Measurements from ENCODE around the gene SPACA7. TPM values are rescaled to one million over a fixed set of nuclear protein-coding genes. Genes with fewer than 3 reads are reported as not detected.

SPACA7 gene
- total RNA-seq, 1 experiment from 2014 or later, result not detected

DNA sequence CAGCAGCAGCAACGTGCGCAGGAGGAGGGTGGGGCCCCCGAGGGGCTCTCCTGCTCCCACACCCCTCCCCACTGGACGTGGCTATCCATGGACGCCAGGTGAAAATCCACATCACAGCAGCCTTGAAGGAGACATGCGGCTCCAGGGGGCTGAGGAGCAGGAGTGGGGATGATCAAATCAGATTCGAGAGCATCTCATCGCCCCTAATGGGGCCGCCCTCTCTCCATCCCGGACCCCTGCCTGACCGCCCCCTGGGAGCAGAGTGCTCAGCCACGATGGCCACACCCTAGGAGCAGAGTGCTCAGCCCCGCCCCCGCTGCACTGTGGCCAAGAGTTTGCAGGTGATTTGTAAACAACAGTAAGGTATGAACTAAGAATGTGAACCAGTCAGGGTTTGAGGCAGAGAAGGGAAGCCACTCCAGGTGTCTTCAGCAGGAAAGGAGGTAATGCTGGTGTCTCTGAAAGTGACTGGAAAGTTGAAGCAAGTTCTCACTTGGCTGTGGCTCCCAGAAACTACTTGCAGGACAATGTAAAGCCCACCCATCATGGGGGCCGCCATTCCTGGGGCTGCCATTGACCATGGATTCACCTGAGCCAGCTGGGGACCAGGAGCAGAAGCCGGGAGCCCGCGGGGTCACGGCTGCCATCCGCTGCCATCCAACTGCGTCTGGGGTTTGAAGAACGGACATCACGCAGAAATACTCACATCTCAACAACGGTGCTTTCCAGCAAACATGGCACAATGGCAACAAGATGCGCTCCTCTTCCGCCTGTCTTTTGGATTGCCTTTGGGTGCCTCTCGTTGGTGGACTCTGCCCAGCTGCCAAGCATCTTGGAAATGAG lies 71.8 kb downstream of the SPACA7 start:
- Histone ChIP-seq H2AFZ (ENCODE audit: low read depth, low read length, poor library complexity, severe bottlenecking) (no peak overlapping the region), H3K27me3 (ENCODE audit: insufficient read depth, low read length) (no peaks in the 10 kb centered on the region), H3K36me3 (ENCODE audit: control insufficient read depth in 1 of 2, insufficient read depth in 2 of 2, low read length in 2 of 2) (no peaks in the 10 kb centered on the region), H3K27ac (ENCODE audit: low read depth, low read length) (no peak overlapping the region), H3K9me2 (ENCODE audit: insufficient read depth) (no peaks in the 10 kb centered on the region), H3K9ac (ENCODE audit: low read length) (no peak overlapping the region), H3K4me1 (ENCODE audit: control insufficient read depth in 1 of 2, insufficient read depth in 2 of 2, low read length in 2 of 2) (no peaks in the 10 kb centered on the region), H3K79me2 (ENCODE audit: insufficient read depth, low read length) (no peaks in the 10 kb centered on the region), H3K9me3 (ENCODE audit: control insufficient read depth in 1 of 2, insufficient read depth in 1 of 2, low read depth in 1 of 2, low read length in 2 of 2) (no peaks in the 10 kb centered on the region), H3K4me3 (replicated peaks in 1 of 2; ENCODE audit: low read depth in 1 of 2, low read length in 2 of 2) (no peak overlapping the region), H4K20me1 (ENCODE audit: insufficient read depth) (no peaks in the 10 kb centered on the region), H3K4me2 (ENCODE audit: low read length) (no peak overlapping the region)
- ATAC-seq (no peak), DNase-seq (ENCODE audit: low read depth, low spot score) (no peak)
- CTCF ChIA-PET, result no interaction called here
- intact Hi-C loops (cut with micrococcal nuclease), result loop anchor here (10.0 kb wide), 1 partner anchor 913 kb away; no protein-coding TSS in a partner anchor
- TF ChIP-seq, protein P1, sequence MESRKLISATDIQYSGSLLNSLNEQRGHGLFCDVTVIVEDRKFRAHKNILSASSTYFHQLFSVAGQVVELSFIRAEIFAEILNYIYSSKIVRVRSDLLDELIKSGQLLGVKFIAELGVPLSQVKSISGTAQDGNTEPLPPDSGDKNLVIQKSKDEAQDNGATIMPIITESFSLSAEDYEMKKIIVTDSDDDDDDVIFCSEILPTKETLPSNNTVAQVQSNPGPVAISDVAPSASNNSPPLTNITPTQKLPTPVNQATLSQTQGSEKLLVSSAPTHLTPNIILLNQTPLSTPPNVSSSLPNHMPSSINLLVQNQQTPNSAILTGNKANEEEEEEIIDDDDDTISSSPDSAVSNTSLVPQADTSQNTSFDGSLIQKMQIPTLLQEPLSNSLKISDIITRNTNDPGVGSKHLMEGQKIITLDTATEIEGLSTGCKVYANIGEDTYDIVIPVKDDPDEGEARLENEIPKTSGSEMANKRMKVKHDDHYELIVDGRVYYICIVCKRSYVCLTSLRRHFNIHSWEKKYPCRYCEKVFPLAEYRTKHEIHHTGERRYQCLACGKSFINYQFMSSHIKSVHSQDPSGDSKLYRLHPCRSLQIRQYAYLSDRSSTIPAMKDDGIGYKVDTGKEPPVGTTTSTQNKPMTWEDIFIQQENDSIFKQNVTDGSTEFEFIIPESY (IDR thresholded peaks at IDR 0.05; ENCODE audit: extremely low read depth, insufficient replicate concordance, low read length), result no peak
- TF ChIP-seq EZH2phosphoT487 (IDR thresholded peaks at IDR 0.05; ENCODE audit: borderline replicate concordance), result no peak
- TF ChIP-seq, protein P2, sequence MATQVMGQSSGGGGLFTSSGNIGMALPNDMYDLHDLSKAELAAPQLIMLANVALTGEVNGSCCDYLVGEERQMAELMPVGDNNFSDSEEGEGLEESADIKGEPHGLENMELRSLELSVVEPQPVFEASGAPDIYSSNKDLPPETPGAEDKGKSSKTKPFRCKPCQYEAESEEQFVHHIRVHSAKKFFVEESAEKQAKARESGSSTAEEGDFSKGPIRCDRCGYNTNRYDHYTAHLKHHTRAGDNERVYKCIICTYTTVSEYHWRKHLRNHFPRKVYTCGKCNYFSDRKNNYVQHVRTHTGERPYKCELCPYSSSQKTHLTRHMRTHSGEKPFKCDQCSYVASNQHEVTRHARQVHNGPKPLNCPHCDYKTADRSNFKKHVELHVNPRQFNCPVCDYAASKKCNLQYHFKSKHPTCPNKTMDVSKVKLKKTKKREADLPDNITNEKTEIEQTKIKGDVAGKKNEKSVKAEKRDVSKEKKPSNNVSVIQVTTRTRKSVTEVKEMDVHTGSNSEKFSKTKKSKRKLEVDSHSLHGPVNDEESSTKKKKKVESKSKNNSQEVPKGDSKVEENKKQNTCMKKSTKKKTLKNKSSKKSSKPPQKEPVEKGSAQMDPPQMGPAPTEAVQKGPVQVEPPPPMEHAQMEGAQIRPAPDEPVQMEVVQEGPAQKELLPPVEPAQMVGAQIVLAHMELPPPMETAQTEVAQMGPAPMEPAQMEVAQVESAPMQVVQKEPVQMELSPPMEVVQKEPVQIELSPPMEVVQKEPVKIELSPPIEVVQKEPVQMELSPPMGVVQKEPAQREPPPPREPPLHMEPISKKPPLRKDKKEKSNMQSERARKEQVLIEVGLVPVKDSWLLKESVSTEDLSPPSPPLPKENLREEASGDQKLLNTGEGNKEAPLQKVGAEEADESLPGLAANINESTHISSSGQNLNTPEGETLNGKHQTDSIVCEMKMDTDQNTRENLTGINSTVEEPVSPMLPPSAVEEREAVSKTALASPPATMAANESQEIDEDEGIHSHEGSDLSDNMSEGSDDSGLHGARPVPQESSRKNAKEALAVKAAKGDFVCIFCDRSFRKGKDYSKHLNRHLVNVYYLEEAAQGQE (IDR thresholded peaks at IDR 0.05; ENCODE audit: low read depth), result no peak
- TF ChIP-seq, protein P3, sequence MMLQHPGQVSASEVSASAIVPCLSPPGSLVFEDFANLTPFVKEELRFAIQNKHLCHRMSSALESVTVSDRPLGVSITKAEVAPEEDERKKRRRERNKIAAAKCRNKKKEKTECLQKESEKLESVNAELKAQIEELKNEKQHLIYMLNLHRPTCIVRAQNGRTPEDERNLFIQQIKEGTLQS (IDR thresholded peaks at IDR 0.05), result no peak
- no peak for TF ChIP-seq ZNF274 (IDR thresholded peaks at IDR 0.05; ENCODE audit: low read depth, low read length)
- no peak for TF ChIP-seq SRF (IDR thresholded peaks at IDR 0.05; ENCODE audit: low read depth)
- TF ChIP-seq EGR1 (IDR thresholded peaks at IDR 0.05; ENCODE audit: low read depth), result no peak
- no peak for TF ChIP-seq TCF7L2 (IDR thresholded peaks at IDR 0.05; ENCODE audit: borderline replicate concordance, extremely low read depth, insufficient read depth, insufficient read length)
- no peak for TF ChIP-seq POLR2A (IDR thresholded peaks at IDR 0.05; ENCODE audit: borderline replicate concordance, extremely low read depth, insufficient read depth, insufficient read length)
- no peak for TF ChIP-seq CEBPB (IDR thresholded peaks at IDR 0.05; ENCODE audit: low read depth)
- TF ChIP-seq YY1 (IDR thresholded peaks at IDR 0.05; ENCODE audit: extremely low read depth, insufficient replicate concordance, low read depth, low read length), result no peak
- TF ChIP-seq JUND (IDR thresholded peaks at IDR 0.05), result no peak
- TF ChIP-seq RAD21 (IDR thresholded peaks at IDR 0.05; ENCODE audit: low read depth), result no peak
- no peak for TF ChIP-seq EZH2 (IDR thresholded peaks at IDR 0.05)
- TF ChIP-seq FOSL1 (IDR thresholded peaks at IDR 0.05; ENCODE audit: low read depth), result no peak
- BruUV-seq (replicated peaks), result no TSS peak
- RAD21 ChIA-PET (ENCODE audit: low non-redundant PET in 1 of 2, low total read pairs in 2 of 2, uncharacterized antibody in 2 of 2, unreplicated experiment in 2 of 2), result no interaction called here
- POLR2A ChIA-PET, result no interaction called here

Measured in HCT116 (cell line).